A673 (cell line): ENCODE data around the gene PLK4. TPM values are rescaled to one million over a fixed set of nuclear protein-coding genes. Genes with fewer than 3 reads are reported as not detected.

Experiments used
- BruUV-seq: library from RNA; stranded (reverse); fragments of 400-500 nt; replicated peaks from 2 replicates; lab custom pipeline; 2021; lab: Mats Ljungman, UMichigan
- CTCF ChIA-PET: fragments of 300-600 bp; sonication (Branson Sonifier 250); formaldehyde crosslinking; loops from one replicate; lab custom pipeline; 2022; ENCODE audit warnings: antibody characterized with exemption; lab: Charles Lee
- POLR2A ChIA-PET: fragments of 300-600 bp; sonication (Branson Sonifier 250); formaldehyde crosslinking; loops from one replicate; lab custom pipeline; 2022; ENCODE audit warnings: antibody characterized with exemption; ENCODE audit not compliant: low non-redundant PET; lab: Charles Lee
- DNase-seq: peaks from one replicate; pipeline ENCODE4 v3.0.0-alpha.2; 2015; ENCODE audit warnings: low spot score
- H3K27ac ChIP-seq: fragments of 200-600 bp; sonication (generic); 2 replicates; pipeline ENCODE4 v1.5.1; 2016; ENCODE audit warnings: mixed run types, low read depth, mild to moderate bottlenecking, mixed read lengths, antibody characterized with exemption, low read length; ENCODE audit not compliant: poor library complexity, severe bottlenecking
- H3K27me3 ChIP-seq: fragments of 200-600 bp; sonication (generic); replicated peaks from 2 replicates; pipeline ENCODE4 v1.6.1; 2017; ENCODE audit warnings: mixed run types, low read depth, mild to moderate bottlenecking, mixed read lengths, antibody characterized with exemption, low read length; ENCODE audit not compliant: insufficient read depth, poor library complexity
- H3K36me3 ChIP-seq: fragments of 200-600 bp; sonication (generic); 2 replicates; pipeline ENCODE4 v1.6.1; 2016; ENCODE audit warnings: mixed run types, mild to moderate bottlenecking, mixed read lengths, antibody characterized with exemption, low read length; ENCODE audit not compliant: insufficient read depth, poor library complexity, severe bottlenecking
- H3K4me1 ChIP-seq: fragments of 200-600 bp; sonication (generic); 2 replicates; pipeline ENCODE4 v1.6.1; 2017; ENCODE audit warnings: mixed run types, mild to moderate bottlenecking, mixed read lengths, antibody characterized with exemption, low read length; ENCODE audit not compliant: insufficient read depth, poor library complexity, severe bottlenecking
- H3K4me3 ChIP-seq: fragments of 200-600 bp; sonication (generic); 2 replicates; pipeline ENCODE4 v1.5.1; 2016; ENCODE audit warnings: low read depth, mixed run types, mild to moderate bottlenecking, mixed read lengths, low read length; ENCODE audit not compliant: poor library complexity, severe bottlenecking
- H3K9me3 ChIP-seq: fragments of 200-600 bp; sonication (generic); 2 replicates; pipeline ENCODE4 v1.6.1; 2016; ENCODE audit warnings: mixed run types, low read depth, mild to moderate bottlenecking, mixed read lengths, antibody characterized with exemption, low read length; ENCODE audit not compliant: poor library complexity, severe bottlenecking
- EZH2 ChIP-seq: fragments of 200-600 bp; sonication (generic); IDR thresholded peaks from 2 replicates; pipeline ENCODE4 v1.6.1; 2017; ENCODE audit warnings: borderline replicate concordance, low read depth, mild to moderate bottlenecking, mixed read lengths, antibody characterized with exemption, low read length; ENCODE audit not compliant: poor library complexity, severe bottlenecking
- intact Hi-C: fragments of 100-400 bp; cut with micrococcal nuclease; formaldehyde crosslinking; loops from one replicate; pipeline ENCODE4 v1.10.0; 2022; ENCODE audit not compliant: unreplicated experiment
- total RNA-seq: library from RNA; stranded (reverse); gene quantifications from 2 replicates; pipeline ENCODE4 v1.2.3, GENCODE V29; 2021
- TF ChIP-seq, protein P1 (sequence below): fragments of 300-800, 200-600 bp; sonication (generic); conservative IDR thresholded peaks from 2 replicates; pipeline ENCODE4 v1.5.1; 2017; ENCODE audit warnings: low read depth, mild to moderate bottlenecking, antibody characterized with exemption, low read length, moderate library complexity, mixed read lengths

The PLK4 gene
- total RNA-seq, 1 experiment from 2014 or later, result 52.4 TPM

- peaks cover 20% of the 10 kb centered on the region for H3K9me3 ChIP-seq
- intact Hi-C loops, result no loop called here
- H3K4me3 ChIP-seq, result no peak overlapping the region
- TF ChIP-seq, protein P1, sequence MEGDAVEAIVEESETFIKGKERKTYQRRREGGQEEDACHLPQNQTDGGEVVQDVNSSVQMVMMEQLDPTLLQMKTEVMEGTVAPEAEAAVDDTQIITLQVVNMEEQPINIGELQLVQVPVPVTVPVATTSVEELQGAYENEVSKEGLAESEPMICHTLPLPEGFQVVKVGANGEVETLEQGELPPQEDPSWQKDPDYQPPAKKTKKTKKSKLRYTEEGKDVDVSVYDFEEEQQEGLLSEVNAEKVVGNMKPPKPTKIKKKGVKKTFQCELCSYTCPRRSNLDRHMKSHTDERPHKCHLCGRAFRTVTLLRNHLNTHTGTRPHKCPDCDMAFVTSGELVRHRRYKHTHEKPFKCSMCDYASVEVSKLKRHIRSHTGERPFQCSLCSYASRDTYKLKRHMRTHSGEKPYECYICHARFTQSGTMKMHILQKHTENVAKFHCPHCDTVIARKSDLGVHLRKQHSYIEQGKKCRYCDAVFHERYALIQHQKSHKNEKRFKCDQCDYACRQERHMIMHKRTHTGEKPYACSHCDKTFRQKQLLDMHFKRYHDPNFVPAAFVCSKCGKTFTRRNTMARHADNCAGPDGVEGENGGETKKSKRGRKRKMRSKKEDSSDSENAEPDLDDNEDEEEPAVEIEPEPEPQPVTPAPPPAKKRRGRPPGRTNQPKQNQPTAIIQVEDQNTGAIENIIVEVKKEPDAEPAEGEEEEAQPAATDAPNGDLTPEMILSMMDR, result no peak
- TF ChIP-seq EZH2, result no peak
- no peak for DNase-seq
- no peaks in the 10 kb centered on the region for H3K27me3 ChIP-seq
- ChIA-PET POLR2A (no interaction called here), CTCF (no interaction called here)
- BruUV-seq, result no TSS peak
- no peaks in the 10 kb centered on the region for H3K4me1 ChIP-seq
- no peak overlapping the region for H3K27ac ChIP-seq
- no peaks in the 10 kb centered on the region for H3K36me3 ChIP-seq
These were observed 31.0 kb upstream of the PLK4 start for GRCh38 chr4:127849505-127850234.

- POLR2A ChIA-PET, result no interaction called here
- no peak overlapping the region for H3K27ac ChIP-seq
- peaks cover 13% of the 10 kb centered on the region for H3K9me3 ChIP-seq
These were observed 28.0 kb upstream of the PLK4 start for GRCh38 chr4:127852661-127853060.

DNA sequence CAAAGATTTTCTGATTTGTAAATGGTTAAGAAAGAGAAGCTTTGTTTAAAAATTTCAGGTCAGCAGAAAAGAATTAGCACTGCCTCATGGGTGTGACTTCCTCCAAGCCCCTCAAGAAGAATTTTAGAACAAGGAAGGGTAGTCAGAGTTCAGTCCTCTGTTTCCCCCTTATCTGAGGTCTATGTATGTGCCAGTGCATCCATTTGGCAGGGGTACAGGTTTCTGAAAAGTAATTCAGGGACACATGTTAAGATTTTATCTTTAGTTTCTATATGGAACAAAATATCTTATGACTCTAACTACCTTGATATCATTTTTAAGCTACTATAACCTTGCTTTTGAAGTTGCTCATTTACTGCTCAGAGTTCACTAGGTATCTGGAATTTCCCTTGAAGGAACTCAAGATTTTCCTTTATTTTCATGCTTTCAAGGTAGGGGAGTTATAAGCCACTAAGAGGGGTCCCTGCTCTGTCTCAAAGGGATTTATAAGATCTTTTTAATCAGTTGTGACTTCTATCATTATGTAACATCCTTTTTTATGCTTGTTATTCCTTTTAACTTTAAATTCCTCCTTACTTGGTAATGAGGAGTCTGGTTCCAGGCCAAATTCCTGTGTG, 24.4 kb upstream of the PLK4 start:
- BruUV-seq, result no TSS peak
- CTCF ChIA-PET, result no interaction called here
- no peak overlapping the region for H3K4me3 ChIP-seq
- H3K4me1 ChIP-seq, result no peaks in the 10 kb centered on the region
- H3K36me3 ChIP-seq, result no peaks in the 10 kb centered on the region
- POLR2A ChIA-PET, result no interaction called here
- H3K27ac ChIP-seq, result no peak overlapping the region
- no peak for DNase-seq
- H3K9me3 ChIP-seq, result peaks cover 4% of the 10 kb centered on the region
- intact Hi-C loops, result no loop called here
- H3K27me3 ChIP-seq, result no peaks in the 10 kb centered on the region
- TF ChIP-seq EZH2, result no peak
- TF ChIP-seq, protein P1, result no peak

More at GRCh38 chr4:127852661-127853060, 28.0 kb upstream of the PLK4 start:
- DNase-seq, result no peak
- CTCF ChIA-PET, result no interaction called here
- H3K36me3 ChIP-seq, result no peaks in the 10 kb centered on the region
- BruUV-seq, result no TSS peak
- intact Hi-C loops, result no loop called here
- H3K4me1 ChIP-seq, result no peaks in the 10 kb centered on the region
- no peaks in the 10 kb centered on the region for H3K27me3 ChIP-seq
- no peak overlapping the region for H3K4me3 ChIP-seq
- no peak for TF ChIP-seq EZH2
- TF ChIP-seq, protein P1, result no peak
